ENCODE results near the gene GPR148.

Gene GPR148

GRCh38 chr2:130778781-130779180 lies 49.9 kb downstream of the GPR148 start:
- no peak for DNase-seq
